Measurements from ENCODE around the gene SETD6. TPM values are rescaled to one million over a fixed set of nuclear protein-coding genes. Genes with fewer than 3 reads are reported as not detected.
A peak's percentile ranks its signal among the peaks of the same experiment; 100 is the strongest.

The SETD6 gene
- total and polyA plus RNA-seq, 2 donors (not counting 1 experiment from before 2014, with no cell fraction given), result 7.2 to 7.9 TPM

DNA sequence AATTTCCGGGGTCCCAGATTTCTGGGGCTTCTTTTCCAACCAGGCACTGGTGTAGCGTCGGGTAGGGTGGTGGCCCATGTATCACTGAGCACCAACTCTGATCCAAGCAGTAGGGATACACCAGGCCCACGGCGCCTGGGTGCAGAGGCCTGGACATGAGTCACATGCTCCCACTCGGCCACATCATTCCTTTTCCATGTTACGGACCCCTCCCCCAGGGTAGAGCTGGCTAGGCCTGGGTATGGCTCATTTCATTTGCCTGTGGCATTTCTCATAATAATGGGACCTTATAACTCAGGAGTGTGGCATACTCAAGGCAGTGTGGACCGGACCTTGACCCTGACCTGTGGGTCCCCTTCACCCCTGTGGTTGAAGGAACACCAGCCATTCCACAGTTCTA, 33.4 kb upstream of the SETD6 start:
- Histone ChIP-seq H3K9ac (ENCODE audit: insufficient read depth, low read length) (no peak overlapping the region), H2AFZ (ENCODE audit: low read length) (no peak overlapping the region), H3K27ac (ENCODE audit: insufficient read depth, low read length) (no peak overlapping the region), H3K9me3 (ENCODE audit: control insufficient read depth, insufficient read depth, low read depth, low read length) (no peaks in the 10 kb centered on the region), H4K20me1 (ENCODE audit: control insufficient read depth, extremely low read depth, insufficient read depth, low read length) (no peaks in the 10 kb centered on the region), H3K4me2 (ENCODE audit: extremely low read depth, insufficient read depth, low read length) (no peak overlapping the region), H3K27me3 (ENCODE audit: control insufficient read depth, insufficient read depth, low read length) (no peaks in the 10 kb centered on the region), H3K36me3 (ENCODE audit: control insufficient read depth, insufficient read depth, low read length) (no peaks in the 10 kb centered on the region), H3K79me2 (ENCODE audit: control insufficient read depth, insufficient read depth, low read length) (no peaks in the 10 kb centered on the region), H3K4me3 (replicated peaks in 1 of 4; ENCODE audit: control extremely low read depth in 1 of 4, insufficient read depth in 1 of 4, low read depth in 3 of 4, low read length in 4 of 4) (no peak overlapping the region), H3K4me1 (ENCODE audit: control insufficient read depth, extremely low read depth, insufficient read depth, low read length) (no peaks in the 10 kb centered on the region)
- peak in 1 of 2 donors; percentile 43 for DNase-seq (ENCODE audit: low read depth in 2 of 2)
- no peak for TF ChIP-seq EZH2 (IDR thresholded peaks at IDR 0.05; ENCODE audit: low read length, missing control alignments)
- TF ChIP-seq, protein P1, sequence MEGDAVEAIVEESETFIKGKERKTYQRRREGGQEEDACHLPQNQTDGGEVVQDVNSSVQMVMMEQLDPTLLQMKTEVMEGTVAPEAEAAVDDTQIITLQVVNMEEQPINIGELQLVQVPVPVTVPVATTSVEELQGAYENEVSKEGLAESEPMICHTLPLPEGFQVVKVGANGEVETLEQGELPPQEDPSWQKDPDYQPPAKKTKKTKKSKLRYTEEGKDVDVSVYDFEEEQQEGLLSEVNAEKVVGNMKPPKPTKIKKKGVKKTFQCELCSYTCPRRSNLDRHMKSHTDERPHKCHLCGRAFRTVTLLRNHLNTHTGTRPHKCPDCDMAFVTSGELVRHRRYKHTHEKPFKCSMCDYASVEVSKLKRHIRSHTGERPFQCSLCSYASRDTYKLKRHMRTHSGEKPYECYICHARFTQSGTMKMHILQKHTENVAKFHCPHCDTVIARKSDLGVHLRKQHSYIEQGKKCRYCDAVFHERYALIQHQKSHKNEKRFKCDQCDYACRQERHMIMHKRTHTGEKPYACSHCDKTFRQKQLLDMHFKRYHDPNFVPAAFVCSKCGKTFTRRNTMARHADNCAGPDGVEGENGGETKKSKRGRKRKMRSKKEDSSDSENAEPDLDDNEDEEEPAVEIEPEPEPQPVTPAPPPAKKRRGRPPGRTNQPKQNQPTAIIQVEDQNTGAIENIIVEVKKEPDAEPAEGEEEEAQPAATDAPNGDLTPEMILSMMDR (conservative IDR thresholded peaks at IDR 0.05 in 1 of 2, IDR thresholded peaks at IDR 0.05 in 1 of 2; ENCODE audit: low read depth in 1 of 2, low read length in 2 of 2), result no peak

DNA sequence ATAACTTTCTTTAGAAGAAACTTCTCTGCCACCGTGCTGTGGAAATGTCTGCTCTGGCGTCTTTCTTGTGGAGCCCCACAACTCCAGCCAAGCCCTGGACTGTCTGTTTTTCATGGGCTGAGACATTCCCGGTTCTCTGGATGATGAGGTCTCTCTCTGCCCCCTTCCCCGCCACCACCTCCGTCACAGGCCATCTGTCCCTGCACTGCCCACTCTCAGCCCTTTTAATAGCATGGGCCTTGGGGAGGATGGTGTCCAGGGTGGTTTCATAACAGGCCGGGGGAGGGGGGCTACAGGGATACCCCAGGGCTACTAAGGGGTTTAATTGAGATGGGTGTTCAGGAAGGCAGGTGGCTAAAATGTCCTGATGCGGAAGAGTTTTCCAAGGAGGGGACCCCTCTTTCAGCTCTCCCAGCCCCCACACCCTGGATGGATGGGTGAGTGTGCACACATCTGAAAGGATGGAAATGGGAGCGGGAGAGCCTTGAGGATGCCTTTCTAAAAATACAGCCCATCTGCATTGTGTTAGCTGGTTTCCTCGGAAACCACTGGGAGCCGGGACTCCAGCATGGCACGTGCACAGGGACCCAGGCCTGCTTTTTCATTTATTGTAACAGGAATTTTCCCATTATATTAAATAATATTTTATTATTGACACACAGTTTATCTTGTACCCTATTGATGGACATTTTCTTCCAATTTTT, 30.0 kb upstream of the SETD6 start:
- Histone ChIP-seq H3K4me3 (replicated peaks in 1 of 4; ENCODE audit: control extremely low read depth in 1 of 4, insufficient read depth in 1 of 4, low read depth in 3 of 4, low read length in 4 of 4) (no peak overlapping the region), H3K4me1 (ENCODE audit: control insufficient read depth, extremely low read depth, insufficient read depth, low read length) (no peaks in the 10 kb centered on the region), H3K4me2 (ENCODE audit: extremely low read depth, insufficient read depth, low read length) (no peak overlapping the region), H3K9ac (ENCODE audit: insufficient read depth, low read length) (no peak overlapping the region), H3K27ac (ENCODE audit: insufficient read depth, low read length) (no peak overlapping the region), H2AFZ (ENCODE audit: low read length) (no peak overlapping the region), H3K27me3 (ENCODE audit: control insufficient read depth, insufficient read depth, low read length) (peaks cover 2% of the 10 kb centered on the region), H3K9me3 (ENCODE audit: control insufficient read depth, insufficient read depth, low read depth, low read length) (no peaks in the 10 kb centered on the region), H4K20me1 (ENCODE audit: control insufficient read depth, extremely low read depth, insufficient read depth, low read length) (no peaks in the 10 kb centered on the region), H3K36me3 (ENCODE audit: control insufficient read depth, insufficient read depth, low read length) (no peaks in the 10 kb centered on the region), H3K79me2 (ENCODE audit: control insufficient read depth, insufficient read depth, low read length) (no peaks in the 10 kb centered on the region)
- TF ChIP-seq EZH2 (IDR thresholded peaks at IDR 0.05; ENCODE audit: low read length, missing control alignments), result no peak
- TF ChIP-seq, protein P1 (conservative IDR thresholded peaks at IDR 0.05 in 1 of 2, IDR thresholded peaks at IDR 0.05 in 1 of 2; ENCODE audit: low read depth in 1 of 2, low read length in 2 of 2), result no peak
- no peak for DNase-seq (ENCODE audit: low read depth in 2 of 2)

DNA sequence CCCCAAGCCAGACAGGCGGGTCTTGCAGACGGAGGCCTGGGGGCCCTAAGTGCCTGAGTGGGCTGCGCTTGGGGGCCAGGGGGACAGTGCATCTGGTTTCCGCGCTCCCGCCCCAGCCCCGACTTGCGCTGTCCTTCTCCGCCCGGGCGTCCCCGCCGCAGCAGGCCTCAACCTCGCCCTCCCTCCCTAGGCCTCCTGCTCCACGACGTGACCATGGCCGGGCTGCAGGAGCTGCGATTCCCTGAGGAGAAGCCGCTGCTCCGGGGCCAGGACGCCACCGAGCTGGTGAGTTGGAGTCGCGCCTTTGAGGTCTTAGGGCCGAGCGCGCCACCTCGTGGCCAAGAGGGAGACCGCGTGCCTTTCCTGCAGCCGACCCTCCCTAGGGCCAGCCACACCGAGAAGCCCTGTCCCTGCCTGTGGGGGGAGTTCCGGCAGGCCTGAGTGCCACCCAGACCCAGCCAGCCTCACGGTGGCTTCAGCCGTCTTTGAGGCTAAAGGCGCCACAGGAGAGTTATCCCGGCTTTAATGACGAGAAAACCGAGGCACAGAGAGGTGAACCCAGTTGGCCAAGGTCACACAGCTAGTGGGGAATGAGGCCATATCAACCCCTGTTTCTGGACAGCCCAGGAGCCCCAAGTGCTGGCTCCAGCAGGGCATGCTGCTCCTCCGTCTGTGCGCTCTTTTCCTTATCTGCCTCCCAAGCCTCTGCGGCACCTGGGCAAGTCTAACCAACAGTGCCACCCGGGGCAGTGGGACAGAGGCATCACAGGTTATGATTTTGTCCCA, 27.6 kb upstream of the SETD6 start:
- peak overlapping the region; percentile 51 for H3K4me2 ChIP-seq (ENCODE audit: extremely low read depth, insufficient read depth, low read length)
- no peaks in the 10 kb centered on the region for H3K4me1 ChIP-seq (ENCODE audit: control insufficient read depth, extremely low read depth, insufficient read depth, low read length)
- peak; percentile 69 to 71 for DNase-seq (ENCODE audit: low read depth in 2 of 2)
- no peak overlapping the region for H3K9ac ChIP-seq (ENCODE audit: insufficient read depth, low read length)
- H4K20me1 ChIP-seq (ENCODE audit: control insufficient read depth, extremely low read depth, insufficient read depth, low read length), result no peaks in the 10 kb centered on the region
- peaks cover 2% of the 10 kb centered on the region for H3K27me3 ChIP-seq (ENCODE audit: control insufficient read depth, insufficient read depth, low read length)
- no peaks in the 10 kb centered on the region for H3K9me3 ChIP-seq (ENCODE audit: control insufficient read depth, insufficient read depth, low read depth, low read length)
- H3K36me3 ChIP-seq (ENCODE audit: control insufficient read depth, insufficient read depth, low read length), result no peaks in the 10 kb centered on the region
- H2AFZ ChIP-seq (ENCODE audit: low read length), result peak overlapping the region; percentile 65
- H3K79me2 ChIP-seq (ENCODE audit: control insufficient read depth, insufficient read depth, low read length), result no peaks in the 10 kb centered on the region
- TF ChIP-seq, protein P1 (conservative IDR thresholded peaks at IDR 0.05 in 1 of 2, IDR thresholded peaks at IDR 0.05 in 1 of 2; ENCODE audit: low read depth in 1 of 2, low read length in 2 of 2), result peak; percentile 66 to 74
- no peak for TF ChIP-seq EZH2 (IDR thresholded peaks at IDR 0.05; ENCODE audit: low read length, missing control alignments)
- H3K27ac ChIP-seq (ENCODE audit: insufficient read depth, low read length), result no peak overlapping the region
- no peak overlapping the region for H3K4me3 ChIP-seq (replicated peaks in 1 of 4; ENCODE audit: control extremely low read depth in 1 of 4, insufficient read depth in 1 of 4, low read depth in 3 of 4, low read length in 4 of 4)
